Testis (tissue), 3 donors: Measurements from ENCODE around the gene S100A14. TPM values are rescaled to one million over a fixed set of nuclear protein-coding genes. Genes with fewer than 3 reads are reported as not detected.

Experiments used
- polyA plus RNA-seq: library from polyadenylated mRNA; stranded (reverse); fragments of 350-450 nt; fragmentation: Illumina TruSeq; extraction: RNeasy Lipid Tissue Mini Kit (QIAGEN cat#74804); gene quantifications from one replicate; pipeline ENCODE4 v1.2.3, GENCODE V29; 2014; ENCODE audit warnings: low read depth, low replicate concordance; ENCODE audit not compliant: insufficient read depth
- total RNA-seq, 2 donors: library from RNA; depleted of rRNA; stranded (reverse); fragments of >200 nt; gene quantifications; one replicate each; pipeline ENCODE4 v1.2.3, GENCODE V29; 2016

S100A14 gene
- total and polyA plus RNA-seq, 3 donors from 2014 or later = 1.6 TPM; not detected in 2

Other genes starting within 250 kb of the S100A14 start
- gene S100A12, start 240.7 kb downstream of the S100A14 start, total RNA-seq = not detected
- gene S100A12, start 240.7 kb downstream of the S100A14 start, polyA plus RNA-seq = not detected
- gene S100A8, start 225.3 kb downstream of the S100A14 start, total RNA-seq = 1 to 10 TPM; 1.3 to 3.0 TPM
- gene S100A8, start 225.3 kb downstream of the S100A14 start, polyA plus RNA-seq = 20.3 TPM
- not detected for gene S100A7A, start 199.8 kb downstream of the S100A14 start, total RNA-seq
- not detected for gene S100A7A, start 199.8 kb downstream of the S100A14 start, polyA plus RNA-seq
- not detected for gene S100A7, start 155.7 kb downstream of the S100A14 start, total RNA-seq
- not detected for gene S100A7, start 155.7 kb downstream of the S100A14 start, polyA plus RNA-seq
- 10 to 100 TPM; 30.9 to 57.4 TPM for gene S100A6, start 80.3 kb downstream of the S100A14 start, total RNA-seq
- gene S100A6, start 80.3 kb downstream of the S100A14 start, polyA plus RNA-seq = 372 TPM
- gene S100A5, start 75.4 kb downstream of the S100A14 start, total RNA-seq = 1 to 10 TPM in 1 of 2 donors, not detected in 1; 1.3 TPM
- not detected for gene S100A5, start 75.4 kb downstream of the S100A14 start, polyA plus RNA-seq
- 10 to 100 TPM; 15.8 to 23.8 TPM for gene S100A4, start 70.5 kb downstream of the S100A14 start, total RNA-seq
- gene S100A4, start 70.5 kb downstream of the S100A14 start, polyA plus RNA-seq = 146 TPM
- not detected for gene S100A3, start 67.1 kb downstream of the S100A14 start, total RNA-seq
- 0.67 TPM for gene S100A3, start 67.1 kb downstream of the S100A14 start, polyA plus RNA-seq
- 1 to 10 TPM; 1.9 to 9.6 TPM for gene S100A2, start 50.5 kb downstream of the S100A14 start, total RNA-seq
- 1.9 TPM for gene S100A2, start 50.5 kb downstream of the S100A14 start, polyA plus RNA-seq
- gene S100A16, start 3.2 kb downstream of the S100A14 start, total RNA-seq = 100 to 1,000 TPM; 158 to 171 TPM
- gene S100A16, start 3.2 kb downstream of the S100A14 start, polyA plus RNA-seq = 126 TPM
- gene S100A13, start 11.2 kb upstream of the S100A14 start, total RNA-seq = 10 to 100 TPM; 54.2 to 78.2 TPM
- 90.9 TPM for gene S100A13, start 11.2 kb upstream of the S100A14 start, polyA plus RNA-seq
- 10 to 100 TPM in 1 of 2 donors, 1 to 10 TPM in 1; 8.2 to 24.0 TPM for gene S100A1, start 12.1 kb upstream of the S100A14 start, total RNA-seq
- gene S100A1, start 12.1 kb upstream of the S100A14 start, polyA plus RNA-seq = 29.8 TPM
- gene CHTOP, start 17.7 kb upstream of the S100A14 start, total RNA-seq = 10 to 100 TPM; 86.1 to 87.8 TPM
- 101 TPM for gene CHTOP, start 17.7 kb upstream of the S100A14 start, polyA plus RNA-seq
- 10 to 100 TPM; 57.4 to 61.7 TPM for gene SNAPIN, start 42.4 kb upstream of the S100A14 start, total RNA-seq
- 48.9 TPM for gene SNAPIN, start 42.4 kb upstream of the S100A14 start, polyA plus RNA-seq
- 100 to 1,000 TPM; 150 to 153 TPM for gene ILF2, start 54.7 kb upstream of the S100A14 start, total RNA-seq
- 295 TPM for gene ILF2, start 54.7 kb upstream of the S100A14 start, polyA plus RNA-seq
- gene NPR1, start 62.4 kb upstream of the S100A14 start, total RNA-seq = 1 to 10 TPM; 2.5 to 4.3 TPM
- gene NPR1, start 62.4 kb upstream of the S100A14 start, polyA plus RNA-seq = 10.7 TPM
- gene INTS3, start 111.7 kb upstream of the S100A14 start, total RNA-seq = 100 to 1,000 TPM; 113 to 121 TPM
- 66.1 TPM for gene INTS3, start 111.7 kb upstream of the S100A14 start, polyA plus RNA-seq
- gene SLC27A3, start 159.1 kb upstream of the S100A14 start, total RNA-seq = 10 to 100 TPM; 38.5 to 54.9 TPM
- 83.3 TPM for gene SLC27A3, start 159.1 kb upstream of the S100A14 start, polyA plus RNA-seq